H4 (cell line): ENCODE data around the gene RAB9A. TPM values are rescaled to one million over a fixed set of nuclear protein-coding genes. Genes with fewer than 3 reads are reported as not detected.
"Not testable (repeated sequence)": the region's sequence is repeated elsewhere in the genome, so short reads cannot be mapped to it uniquely, and the experiment has no call there.

ENCODE experiments used
- DNase-seq: peaks from one replicate; pipeline ENCODE4 v3.0.0-alpha.2; 2015; ENCODE audit warnings: low spot score
- total RNA-seq: library from RNA; depleted of rRNA; stranded (reverse); fragments of >200 nt; shearing (Covaris generic); gene quantifications from 2 replicates; pipeline ENCODE4 v1.2.3, GENCODE V29; 2014

Gene RAB9A
- total RNA-seq, 1 experiment from 2014 or later, result 131 TPM

- DNase-seq, result no peak
Measured at GRCh38 chrX:13700380-13700779, 11.5 kb downstream of the RAB9A start.

GRCh38 chrX:13702111-13702789 lies 13.3 kb downstream of the RAB9A start:
- DNase-seq, result no peak

DNA sequence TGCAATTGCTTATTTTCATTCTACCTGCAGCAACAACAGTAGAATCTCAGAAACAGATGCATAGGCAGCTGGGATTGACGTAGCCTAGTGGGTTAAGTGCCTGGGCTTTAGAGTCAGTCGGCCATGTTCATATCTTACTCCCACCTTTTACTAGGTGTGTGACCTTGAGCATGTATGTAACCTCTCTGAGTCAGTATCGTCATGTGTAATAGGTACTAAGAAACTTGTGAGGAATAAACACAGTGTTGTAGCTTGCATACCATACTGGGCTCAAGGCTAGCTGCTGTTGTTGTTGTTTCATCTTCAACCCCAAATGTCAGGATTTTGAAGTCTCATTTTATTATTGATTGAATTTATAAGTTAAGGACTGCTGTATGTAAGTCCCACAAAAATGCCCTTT lies 14.2 kb downstream of the RAB9A start:
- DNase-seq, result no peak

- no peak for DNase-seq
Measured at GRCh38 chrX:13703589-13703988, 14.7 kb downstream of the RAB9A start.

DNA sequence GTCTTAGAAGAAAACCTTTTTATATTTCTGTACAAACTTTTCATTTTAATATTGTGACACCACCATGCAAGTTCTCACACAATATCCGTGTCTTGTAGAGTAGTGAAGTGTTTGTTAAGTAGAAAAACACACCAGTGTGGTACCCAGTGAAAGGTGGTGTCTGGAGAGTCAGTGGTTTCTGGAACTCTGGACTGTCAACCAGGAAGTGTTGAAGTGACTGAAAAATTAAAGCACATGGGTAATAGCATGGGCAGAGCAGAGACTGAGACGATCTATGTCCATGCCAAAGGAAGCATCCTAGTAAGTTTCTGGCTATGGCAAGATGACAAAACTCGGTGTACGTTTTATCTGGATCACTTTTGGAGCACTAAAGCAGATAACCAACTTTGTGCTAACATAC lies 22.2 kb downstream of the RAB9A start:
- no peak for DNase-seq

DNA sequence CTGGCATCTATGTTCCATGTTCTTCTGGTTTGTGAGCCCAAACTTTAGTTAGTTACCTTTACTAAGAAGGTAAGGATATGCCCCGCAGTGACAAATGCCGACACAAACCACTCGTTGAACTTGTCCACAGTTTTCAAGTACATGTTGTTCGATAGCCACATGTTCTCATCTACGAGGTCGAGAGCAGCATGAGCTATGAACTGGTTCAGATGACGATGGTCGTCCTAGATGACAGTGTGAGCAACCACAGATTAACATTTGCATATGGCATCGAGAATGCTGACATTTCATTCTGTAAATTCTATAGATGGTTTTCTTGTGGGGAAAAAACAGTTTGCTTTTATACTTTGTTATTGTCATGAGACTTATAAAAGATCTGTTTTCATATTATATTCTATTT lies 27.5 kb downstream of the RAB9A start:
- DNase-seq, result no peak

- no peak for DNase-seq
Measured at GRCh38 chrX:13716905-13717304, 28.0 kb downstream of the RAB9A start.

GRCh38 chrX:13717700-13718472 lies 29.0 kb downstream of the RAB9A start:
- peak; percentile 24 for DNase-seq

- DNase-seq, result no peak
Measured at GRCh38 chrX:13719192-13719856, 30.4 kb downstream of the RAB9A start.

DNA sequence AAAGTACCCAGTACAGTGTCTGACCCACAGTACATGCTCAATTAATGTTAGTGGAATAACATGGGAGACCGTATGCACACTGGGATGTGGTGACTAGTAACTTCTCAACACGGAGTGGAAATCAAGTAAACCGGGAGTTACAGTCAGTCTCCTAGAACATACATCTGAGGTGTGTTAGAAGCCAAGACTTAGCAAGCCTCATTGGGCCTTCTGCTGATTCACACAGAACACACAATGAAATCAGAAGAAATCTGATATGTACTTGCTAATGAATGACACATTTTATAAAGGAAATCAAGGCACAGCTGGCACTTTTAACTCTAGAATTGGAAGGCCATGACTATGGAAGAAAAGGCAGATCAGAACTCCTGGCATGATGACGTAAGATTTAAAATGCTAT lies 32.4 kb downstream of the RAB9A start:
- no peak for DNase-seq

DNA sequence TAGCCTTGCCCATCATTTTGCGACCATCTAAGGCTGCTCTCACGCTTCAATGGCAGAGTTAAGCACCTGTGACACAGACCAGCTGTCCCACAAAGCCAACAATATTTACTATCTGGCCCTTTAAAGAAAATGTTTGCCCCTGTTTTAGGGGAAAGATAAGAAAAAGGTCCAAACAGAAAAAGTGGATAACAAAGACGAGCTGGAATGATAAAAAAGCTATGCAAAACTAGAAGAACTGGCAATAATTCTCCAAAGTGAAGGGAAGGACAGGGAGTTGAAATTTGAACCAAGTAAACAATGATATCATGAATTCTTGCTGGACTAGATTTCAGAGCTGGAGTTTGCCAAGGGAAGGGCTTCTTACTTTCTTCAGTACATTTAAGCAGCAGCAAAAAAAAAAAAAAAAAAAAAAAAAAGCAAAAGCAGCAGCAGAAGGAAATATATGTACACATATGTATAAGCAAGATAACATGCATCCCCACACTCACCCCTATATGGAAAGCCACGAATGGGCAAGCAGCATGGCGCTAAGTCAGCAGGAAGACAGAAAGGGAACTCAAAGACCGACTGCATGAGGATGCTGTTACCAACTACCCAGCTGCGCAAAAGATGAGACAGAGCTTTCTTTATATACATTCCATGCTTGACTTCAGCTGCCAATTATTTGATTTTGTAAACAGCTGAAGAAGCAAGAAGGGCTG lies 33.0 kb downstream of the RAB9A start:
- no peak for DNase-seq

GRCh38 chrX:13724878-13725277 lies 36.0 kb downstream of the RAB9A start:
- not testable (repeated sequence) for DNase-seq

DNA sequence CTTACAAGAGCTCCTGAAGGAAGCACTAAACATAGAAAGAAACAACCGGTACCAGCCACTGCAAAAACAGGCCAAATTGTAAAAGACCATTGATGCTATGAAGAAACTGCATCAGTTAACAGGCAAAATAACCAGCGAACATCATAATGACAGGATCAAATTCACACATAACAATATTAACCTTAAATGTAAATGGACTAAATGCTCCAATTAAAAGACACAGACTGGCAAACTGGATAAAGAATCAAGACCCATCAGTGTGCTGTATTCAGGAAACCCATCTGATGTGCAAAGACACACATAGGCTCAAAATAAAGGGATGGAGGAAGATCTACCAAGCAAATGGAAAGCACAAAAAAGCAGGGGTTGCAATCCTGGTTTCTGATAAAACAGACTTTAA lies 37.7 kb downstream of the RAB9A start:
- DNase-seq, result not testable (repeated sequence)

DNA sequence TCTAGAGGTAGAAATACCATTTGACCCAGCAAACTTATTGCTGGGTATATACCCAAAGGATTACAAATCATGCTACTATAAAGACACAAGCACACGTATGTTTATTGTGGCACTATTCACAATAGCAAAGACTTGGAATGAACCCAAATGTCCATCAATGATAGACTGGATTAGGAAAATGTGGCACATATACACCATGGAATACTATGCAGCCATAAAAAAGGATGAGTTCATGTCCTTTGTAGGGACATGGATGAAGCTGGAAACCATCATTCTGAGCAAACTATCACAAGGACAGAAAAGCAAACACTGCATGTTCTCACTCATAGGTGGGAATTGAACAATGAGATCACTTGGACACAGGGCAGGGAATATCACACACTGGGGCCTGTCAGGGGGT lies 41.6 kb downstream of the RAB9A start:
- DNase-seq, result not testable (repeated sequence)

- DNase-seq, result no peak
Measured at GRCh38 chrX:13732246-13733067, 43.5 kb downstream of the RAB9A start.

DNA sequence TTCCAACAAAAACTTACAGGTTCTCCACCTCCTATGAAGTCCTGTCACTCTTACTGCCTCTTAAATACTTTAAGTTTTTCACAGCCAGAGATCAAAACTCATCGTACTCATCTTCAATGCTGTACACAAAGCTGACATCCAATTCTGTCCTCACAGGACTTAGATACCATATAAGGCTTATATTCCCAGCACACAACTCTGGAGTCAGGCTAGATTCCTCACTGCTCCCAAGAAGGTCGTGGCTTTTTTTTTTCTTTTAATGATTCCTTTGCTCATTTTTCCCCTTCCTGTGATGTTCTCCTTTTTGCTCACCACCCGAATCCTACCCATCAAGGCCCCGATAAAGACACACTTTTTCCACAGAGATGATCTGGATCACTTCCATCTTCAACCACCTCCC lies 44.6 kb downstream of the RAB9A start:
- no peak for DNase-seq

DNA sequence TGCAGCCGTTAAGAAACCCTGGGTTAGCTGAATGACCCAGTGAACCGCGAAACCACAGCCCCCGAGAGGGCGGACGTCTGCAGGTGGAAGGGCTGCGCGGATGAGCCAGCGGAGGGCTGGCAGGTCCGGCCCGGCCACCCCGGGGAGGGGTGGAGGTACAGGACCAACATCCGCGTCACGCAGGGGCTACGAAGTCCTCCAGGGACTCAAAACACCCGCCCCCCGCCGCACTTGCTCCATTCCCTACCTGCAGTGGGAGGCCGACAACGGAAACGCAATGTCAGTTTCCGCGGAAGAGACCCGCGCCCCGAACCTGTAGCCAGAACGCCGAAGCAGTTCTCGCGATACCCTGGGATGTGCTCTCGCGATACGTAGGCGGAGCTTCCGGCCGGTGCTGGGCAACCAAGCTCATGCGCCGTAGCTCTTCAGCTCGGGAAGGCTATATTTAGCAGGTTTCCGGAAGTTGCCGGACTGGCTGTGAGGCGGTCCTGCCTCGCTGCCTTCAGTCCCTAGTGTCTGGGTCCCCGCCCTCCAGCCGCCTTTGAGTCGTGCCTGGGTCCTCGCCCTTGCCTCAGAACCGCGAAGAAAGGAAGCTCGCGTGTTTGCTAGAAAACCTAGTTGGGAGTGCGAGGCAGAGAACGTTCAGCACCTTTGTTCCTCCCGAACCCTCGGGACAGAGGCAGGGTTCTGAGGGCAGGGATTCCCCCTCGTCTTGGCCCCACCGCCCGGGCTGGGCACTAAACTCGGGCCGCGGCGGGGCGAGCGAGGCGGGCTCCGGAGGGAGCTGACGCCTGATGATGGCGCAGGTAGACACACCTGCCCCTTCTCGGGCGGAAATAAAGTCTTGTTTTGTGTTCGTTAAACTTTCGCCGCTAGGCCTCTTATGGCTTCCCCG lies 45.6 kb downstream of the RAB9A start, which contains the start of the genes OFD1 and TRAPPC2:
Gene OFD1, plus strand, starts transcription at position 471 of the 895 bp plus-strand sequence. Its CDS starts 324 bp downstream, at position 795.
Gene TRAPPC2, minus strand, starts transcription at position 343 of the 895 bp plus-strand sequence. CDS start 14,657 bp downstream, outside the sequence.
- DNase-seq, result peak; percentile 95

DNA sequence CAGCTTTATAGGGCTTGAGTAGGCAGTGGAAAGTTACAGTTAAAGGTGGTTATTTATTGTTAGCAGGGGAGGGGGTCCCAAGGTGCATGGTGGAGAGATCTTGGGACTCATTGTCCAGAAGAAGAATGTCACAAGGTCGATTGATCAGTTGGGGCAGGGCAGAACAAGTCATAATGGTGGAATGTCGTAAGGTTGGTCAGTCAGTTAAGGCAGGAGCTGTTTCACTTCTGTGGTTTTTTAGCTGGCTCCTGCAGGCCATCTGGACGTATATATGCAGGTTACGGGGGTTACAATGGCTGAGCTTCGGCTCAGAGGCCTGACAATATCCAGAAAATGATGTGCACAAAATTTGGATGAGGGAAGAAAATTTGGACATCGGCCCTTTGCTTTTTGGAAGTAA lies 52.8 kb downstream of the RAB9A start:
- no peak for DNase-seq

- DNase-seq, result peak; percentile 29
Measured at GRCh38 chrX:13742397-13743176, 53.7 kb downstream of the RAB9A start.
